ENCODE results near the gene IL17RB. TPM values are rescaled to one million over a fixed set of nuclear protein-coding genes. Genes with fewer than 3 reads are reported as not detected.
A peak's percentile ranks its signal among the peaks of the same experiment; 100 is the strongest.

The IL17RB gene
- total RNA-seq, 1 donor from 2014 or later = not detected

DNA sequence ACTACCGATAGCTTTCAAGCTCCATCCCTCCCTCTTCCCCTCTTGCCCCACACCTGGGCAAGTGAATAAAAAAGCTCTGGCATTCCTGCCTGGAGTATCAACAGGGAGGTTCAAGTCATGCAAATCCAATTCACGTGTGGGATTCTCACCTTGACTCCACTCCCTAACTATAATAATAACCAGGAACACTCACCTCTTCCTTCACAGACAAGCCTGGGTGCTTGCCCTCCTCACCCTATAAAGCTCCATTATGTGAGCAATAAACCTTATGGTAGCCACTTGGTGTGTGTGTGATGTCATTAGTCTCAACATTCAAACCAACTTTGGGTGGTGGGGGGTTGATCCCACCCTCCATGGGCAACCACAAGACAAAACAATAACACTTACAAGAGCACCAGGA, 16.8 kb upstream of the IL17RB start:
- DNase-seq (ENCODE audit: extremely low spot score in 2 of 2) = no peak
- intact Hi-C loops (cut with DNase I) = no loop called here

GRCh38 chr3:53830944-53831343, 15.4 kb upstream of the IL17RB start:
- Histone ChIP-seq H3K27ac (no peak overlapping the region), H3K4me1 (no peaks in the 10 kb centered on the region), H3K4me3 (no peak overlapping the region), H3K9me3 (no peaks in the 10 kb centered on the region), H3K36me3 (no peaks in the 10 kb centered on the region), H3K27me3 (no peaks in the 10 kb centered on the region)
- intact Hi-C loops (cut with DNase I) = no loop called here
- no peak for DNase-seq (ENCODE audit: extremely low spot score in 2 of 2)
- TF ChIP-seq POLR2A (IDR thresholded peaks at IDR 0.05) = no peak
- TF ChIP-seq CTCF (IDR thresholded peaks at IDR 0.05) = no peak
- TF ChIP-seq POLR2AphosphoS5 (IDR thresholded peaks at IDR 0.05; ENCODE audit: insufficient read depth in 1 of 2, low read depth in 1 of 2) = no peak

More for the DNA sequence above, 16.8 kb upstream of the IL17RB start:
- Histone ChIP-seq H3K36me3 (no peaks in the 10 kb centered on the region), H3K27ac (no peak overlapping the region), H3K9me3 (no peaks in the 10 kb centered on the region), H3K27me3 (no peaks in the 10 kb centered on the region), H3K4me1 (peaks cover under 1% of the 10 kb centered on the region), H3K4me3 (no peak overlapping the region)
- TF ChIP-seq POLR2A (IDR thresholded peaks at IDR 0.05) (no peak), CTCF (IDR thresholded peaks at IDR 0.05) (no peak), POLR2AphosphoS5 (IDR thresholded peaks at IDR 0.05; ENCODE audit: insufficient read depth in 1 of 2, low read depth in 1 of 2) (no peak)

DNA sequence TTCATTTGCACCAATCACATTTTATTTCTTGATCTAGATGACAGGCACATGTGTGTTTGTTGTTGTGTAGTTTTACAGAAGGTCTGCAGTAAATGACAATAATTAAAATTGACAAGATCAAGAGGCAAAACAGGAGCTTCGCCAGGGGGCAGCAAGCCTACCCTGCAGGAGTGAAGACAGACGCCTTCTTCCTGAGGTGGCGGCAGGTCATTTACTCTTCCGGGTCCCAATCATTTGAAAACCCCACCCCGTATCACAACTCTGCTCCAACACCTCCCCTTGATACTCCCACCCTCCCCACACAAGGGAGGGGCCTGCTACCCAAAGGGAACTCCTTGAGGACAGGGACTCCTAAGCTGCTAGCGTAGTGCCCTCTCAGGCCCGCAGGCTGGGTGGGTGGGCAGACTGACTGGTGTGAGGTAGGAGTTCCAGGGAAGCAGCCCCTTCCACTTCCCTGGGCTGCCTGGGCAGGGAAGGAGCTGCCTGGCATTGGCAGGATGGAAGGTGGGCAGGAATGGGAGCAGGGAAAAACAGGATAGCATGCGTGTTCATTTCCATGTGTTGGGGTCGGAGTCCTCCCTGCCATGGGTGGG, 13.2 kb upstream of the IL17RB start:
- intact Hi-C loops (cut with DNase I) = no loop called here
- Histone ChIP-seq H3K27ac (no peak overlapping the region), H3K9me3 (no peaks in the 10 kb centered on the region), H3K4me1 (no peaks in the 10 kb centered on the region), H3K27me3 (no peaks in the 10 kb centered on the region), H3K36me3 (no peaks in the 10 kb centered on the region), H3K4me3 (no peak overlapping the region)
- no peak for TF ChIP-seq POLR2A (IDR thresholded peaks at IDR 0.05)
- no peak for TF ChIP-seq CTCF (IDR thresholded peaks at IDR 0.05)
- no peak for DNase-seq (ENCODE audit: extremely low spot score in 2 of 2)

GRCh38 chr3:53833700-53834099, 12.7 kb upstream of the IL17RB start:
- Histone ChIP-seq H3K9me3 (no peaks in the 10 kb centered on the region), H3K4me1 (no peaks in the 10 kb centered on the region), H3K27ac (no peak overlapping the region), H3K27me3 (no peaks in the 10 kb centered on the region), H3K4me3 (no peak overlapping the region), H3K36me3 (no peaks in the 10 kb centered on the region)
- no peak for DNase-seq (ENCODE audit: extremely low spot score in 2 of 2)
- no peak for TF ChIP-seq POLR2A (IDR thresholded peaks at IDR 0.05)
- no peak for TF ChIP-seq POLR2AphosphoS5 (IDR thresholded peaks at IDR 0.05; ENCODE audit: insufficient read depth in 1 of 2, low read depth in 1 of 2)
- no peak for TF ChIP-seq CTCF (IDR thresholded peaks at IDR 0.05)
- intact Hi-C loops (cut with DNase I) = no loop called here

- H3K36me3 ChIP-seq = no peaks in the 10 kb centered on the region
- TF ChIP-seq POLR2A (IDR thresholded peaks at IDR 0.05) (no peak), POLR2AphosphoS5 (IDR thresholded peaks at IDR 0.05; ENCODE audit: insufficient read depth in 1 of 2, low read depth in 1 of 2) (peak in 1 of 2 donors; percentile 22)
- no peak overlapping the region for H3K4me3 ChIP-seq
- H3K9me3 ChIP-seq = no peaks in the 10 kb centered on the region
- no peak overlapping the region for H3K27ac ChIP-seq
- DNase-seq (ENCODE audit: extremely low spot score in 2 of 2) = no peak
- intact Hi-C loops (cut with DNase I) = no loop called here
- H3K27me3 ChIP-seq = no peaks in the 10 kb centered on the region
- H3K4me1 ChIP-seq = no peaks in the 10 kb centered on the region
Observed at GRCh38 chr3:53834429-53835095, 11.8 kb upstream of the IL17RB start.
